A673 (cell line): Measurements from ENCODE around the gene SERGEF.

Source experiments
- CTCF ChIP-seq: fragments of 300-800, 200-600 bp; sonication (generic); conservative IDR thresholded peaks from 2 replicates; pipeline ENCODE4 v1.5.1; 2017; ENCODE audit warnings: low read depth, mild to moderate bottlenecking, antibody characterized with exemption, low read length, moderate library complexity, mixed read lengths
- EZH2 ChIP-seq: fragments of 200-600 bp; sonication (generic); IDR thresholded peaks from 2 replicates; pipeline ENCODE4 v1.6.1; 2017; ENCODE audit warnings: borderline replicate concordance, low read depth, mild to moderate bottlenecking, mixed read lengths, antibody characterized with exemption, low read length; ENCODE audit not compliant: poor library complexity, severe bottlenecking

GRCh38 chr11:17753153-17753552 lies 259.7 kb downstream of the SERGEF start:
- no peak for TF ChIP-seq CTCF
- no peak for TF ChIP-seq EZH2
